Kidney (tissue), 14 donors: ENCODE results near the gene FAR1. TPM values are rescaled to one million over a fixed set of nuclear protein-coding genes. Genes with fewer than 3 reads are reported as not detected.

Source experiments
- DNase-seq, 5 donors: peaks; one replicate each; pipeline ENCODE4 v3.0.0-alpha.2; 2013 to 2020
- FAIRE-seq: peaks from 2 replicates; lab custom pipeline; 2012; peaks lifted over from hg19 to GRCh38; lab: Jason Lieb, UNC
- H3K27ac ChIP-seq, 2 donors: one replicate each; pipeline ENCODE4 v1.7.0; 2013; ENCODE audit warnings: low read depth in 2 of 2, low read length in 2 of 2, inconsistent platforms in 1 of 2
- H3K27me3 ChIP-seq: one replicate; pipeline ENCODE4 v1.7.1; 2013; ENCODE audit warnings: low read length, inconsistent platforms; ENCODE audit not compliant: control insufficient read depth, insufficient read depth
- H3K36me3 ChIP-seq, 3 donors: one replicate each; pipeline versions ENCODE4 v1.7.0 to v1.7.1; 2013; ENCODE audit warnings: low read length in 3 of 3, control low read depth in 1 of 3, inconsistent platforms in 1 of 3; ENCODE audit not compliant: insufficient read depth in 3 of 3, control insufficient read depth in 2 of 3
- H3K4me1 ChIP-seq, 3 donors: one replicate each; pipeline versions ENCODE4 v1.7.0 to v1.7.1; 2013; ENCODE audit warnings: low read length in 3 of 3, inconsistent platforms in 1 of 3, low read depth in 1 of 3; ENCODE audit not compliant: control insufficient read depth in 2 of 3, insufficient read depth in 2 of 3
- H3K4me3 ChIP-seq, 3 donors: one replicate each; pipeline versions ENCODE4 v1.7.0 to v1.8.1; 2013; ENCODE audit warnings: low read length in 3 of 3, control low read depth in 1 of 3, inconsistent platforms in 1 of 3
- H3K9ac ChIP-seq, 3 donors: one replicate each; pipeline versions ENCODE4 v1.7.0 to v1.7.1; 2013; ENCODE audit warnings: low read length in 3 of 3, control low read depth in 1 of 3, inconsistent platforms in 1 of 3
- H3K9me3 ChIP-seq, 3 donors: one replicate each; pipeline versions ENCODE4 v1.7.0 to v1.7.1; 2013; ENCODE audit warnings: low read length in 3 of 3, control low read depth in 1 of 3, inconsistent platforms in 1 of 3; ENCODE audit not compliant: control insufficient read depth in 2 of 3, insufficient read depth in 1 of 3
- intact Hi-C: fragments of 100-400 bp; cut with DNase I; formaldehyde crosslinking; loops from one replicate; pipeline ENCODE4 v1.11.1; 2022
- polyA plus RNA-seq: library from polyadenylated mRNA; stranded (reverse); fragments of 350-450 nt; fragmentation: Illumina TruSeq; extraction: RNeasy Lipid Tissue Mini Kit (QIAGEN cat#74804); gene quantifications from one replicate; pipeline ENCODE4 v1.2.3, GENCODE V29; 2014; ENCODE audit warnings: low read depth, low replicate concordance; ENCODE audit not compliant: insufficient read depth
- total RNA-seq: library from RNA; stranded (reverse); fragmentation: NEBNext Ultra II Directional; extraction: Animal tissue kit (Norgen Biotek cat#: 25700); gene quantifications from one replicate; pipeline ENCODE4 v1.2.1, GENCODE V29; 2021
- TF ChIP-seq, protein P1 (sequence below): IDR thresholded peaks from 3 replicates; pipeline ENCODE4 v1.5.1; 2012; ENCODE audit warnings: mild to moderate bottlenecking, moderate library complexity, borderline replicate concordance; ENCODE audit not compliant: insufficient read depth; ENCODE audit errors: extremely low read depth
- donor health status: control.
- donor health status: control.
- donor health status: control.
- donor health status: control.
- donor health status: control.
- donor health status: DM: yes; HTN: yes; CAD: no.
- donor health status: Normal renal cell carcinoma (clear cell type).

Gene FAR1
- total and polyA plus RNA-seq, 2 donors from 2014 or later, result 12.6 to 53.7 TPM

GRCh38 chr11:13778345-13778744 is 109.9 kb downstream of the FAR1 start:
- intact Hi-C loops, result no loop called here
- Histone ChIP-seq H3K36me3 (no peaks in the 10 kb centered on the region), H3K9me3 (no peaks in the 10 kb centered on the region), H3K27ac (no peak overlapping the region), H3K27me3 (no peaks in the 10 kb centered on the region), H3K4me1 (no peaks in the 10 kb centered on the region), H3K4me3 (no peak overlapping the region), H3K9ac (no peak overlapping the region)
- no peak for FAIRE-seq
- TF ChIP-seq, protein P1, sequence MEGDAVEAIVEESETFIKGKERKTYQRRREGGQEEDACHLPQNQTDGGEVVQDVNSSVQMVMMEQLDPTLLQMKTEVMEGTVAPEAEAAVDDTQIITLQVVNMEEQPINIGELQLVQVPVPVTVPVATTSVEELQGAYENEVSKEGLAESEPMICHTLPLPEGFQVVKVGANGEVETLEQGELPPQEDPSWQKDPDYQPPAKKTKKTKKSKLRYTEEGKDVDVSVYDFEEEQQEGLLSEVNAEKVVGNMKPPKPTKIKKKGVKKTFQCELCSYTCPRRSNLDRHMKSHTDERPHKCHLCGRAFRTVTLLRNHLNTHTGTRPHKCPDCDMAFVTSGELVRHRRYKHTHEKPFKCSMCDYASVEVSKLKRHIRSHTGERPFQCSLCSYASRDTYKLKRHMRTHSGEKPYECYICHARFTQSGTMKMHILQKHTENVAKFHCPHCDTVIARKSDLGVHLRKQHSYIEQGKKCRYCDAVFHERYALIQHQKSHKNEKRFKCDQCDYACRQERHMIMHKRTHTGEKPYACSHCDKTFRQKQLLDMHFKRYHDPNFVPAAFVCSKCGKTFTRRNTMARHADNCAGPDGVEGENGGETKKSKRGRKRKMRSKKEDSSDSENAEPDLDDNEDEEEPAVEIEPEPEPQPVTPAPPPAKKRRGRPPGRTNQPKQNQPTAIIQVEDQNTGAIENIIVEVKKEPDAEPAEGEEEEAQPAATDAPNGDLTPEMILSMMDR, result no peak
- no peak for DNase-seq

DNA sequence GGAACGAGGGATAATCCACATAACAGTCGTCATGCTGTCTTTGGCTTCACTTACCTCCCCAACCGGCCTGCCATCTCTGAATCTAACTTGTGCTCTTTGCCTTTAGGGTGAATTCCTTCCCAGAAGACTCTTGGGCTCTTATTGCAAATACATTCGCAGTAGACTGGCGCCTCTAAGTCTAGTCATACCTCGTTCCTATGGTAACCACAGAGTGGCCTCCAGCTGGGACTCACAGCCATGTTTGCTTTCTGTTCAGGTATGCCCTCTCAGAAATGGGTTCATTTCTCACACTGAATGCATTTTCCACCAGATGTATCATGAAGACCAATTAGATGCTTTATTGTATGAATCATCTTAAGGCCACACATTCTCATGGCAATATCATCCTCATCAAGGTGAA is 112.7 kb downstream of the FAR1 start:
- Histone ChIP-seq H3K36me3 (no peaks in the 10 kb centered on the region), H3K9ac (no peak overlapping the region), H3K27ac (no peak overlapping the region), H3K4me1 (no peaks in the 10 kb centered on the region), H3K27me3 (no peaks in the 10 kb centered on the region), H3K9me3 (no peaks in the 10 kb centered on the region), H3K4me3 (no peak overlapping the region)
- DNase-seq (no peak), FAIRE-seq (no peak)
- TF ChIP-seq, protein P1, result no peak
- intact Hi-C loops, result no loop called here

Other genes starting within 250 kb of the FAR1 start
- 27.9 TPM for gene BTBD10, start 205.4 kb upstream of the FAR1 start, total RNA-seq
- 12.9 TPM for gene BTBD10, start 205.4 kb upstream of the FAR1 start, polyA plus RNA-seq
- not detected for gene PTH, start 172.7 kb upstream of the FAR1 start, total RNA-seq
- gene PTH, start 172.7 kb upstream of the FAR1 start, polyA plus RNA-seq, result not detected